H9 (cell line): ENCODE measurements around the gene ANKRD12. TPM values are rescaled to one million over a fixed set of nuclear protein-coding genes. Genes with fewer than 3 reads are reported as not detected.

Source experiments
- DNase-seq: peaks from one replicate; pipeline ENCODE4 v3.0.0-alpha.2; 2017
- H2AFZ ChIP-seq: one replicate; pipeline ENCODE4 v1.6.1; 2013; ENCODE audit warnings: mild to moderate bottlenecking, low read length, control low read depth, moderate library complexity
- H2AK5ac ChIP-seq: 2 replicates; pipeline ENCODE4 v1.6.1; 2013; ENCODE audit warnings: low read length, control low read depth, mixed read lengths; ENCODE audit not compliant: insufficient read length
- H2BK120ac ChIP-seq: one replicate; pipeline ENCODE4 v1.6.1; 2013; ENCODE audit warnings: low read depth, mild to moderate bottlenecking, low read length, control low read depth, inconsistent platforms; ENCODE audit not compliant: poor library complexity, severe bottlenecking
- H2BK12ac ChIP-seq: 2 replicates; pipeline ENCODE4 v1.6.1; 2013; ENCODE audit warnings: low read length, control low read depth, mixed read lengths, low read depth; ENCODE audit not compliant: insufficient read length
- H2BK15ac ChIP-seq: 2 replicates; pipeline ENCODE4 v1.6.1; 2013; ENCODE audit warnings: low read depth, low read length, control low read depth
- H2BK20ac ChIP-seq: one replicate; pipeline ENCODE4 v1.6.1; 2013; ENCODE audit warnings: low read depth, mild to moderate bottlenecking, low read length, control low read depth, inconsistent platforms; ENCODE audit not compliant: poor library complexity, severe bottlenecking
- H2BK5ac ChIP-seq: 2 replicates; pipeline ENCODE4 v1.6.1; 2013; ENCODE audit warnings: low read length, control low read depth, mixed read lengths; ENCODE audit not compliant: insufficient read length
- H3K14ac ChIP-seq: 2 replicates; pipeline ENCODE4 v1.6.1; 2013; ENCODE audit warnings: low read length, control low read depth; ENCODE audit not compliant: insufficient read depth
- H3K18ac ChIP-seq: 2 replicates; pipeline ENCODE4 v1.6.1; 2013; ENCODE audit warnings: low read depth, mild to moderate bottlenecking, mixed read lengths, low read length, control low read depth; ENCODE audit not compliant: insufficient read length
- H3K23ac ChIP-seq: 2 replicates; pipeline ENCODE4 v1.6.1; 2013; ENCODE audit warnings: low read length, control low read depth, mixed read lengths, low read depth; ENCODE audit not compliant: insufficient read length
- H3K23me2 ChIP-seq: 2 replicates; pipeline ENCODE4 v1.6.1; 2013; ENCODE audit warnings: low read depth, mild to moderate bottlenecking, mixed read lengths, low read length, control low read depth; ENCODE audit not compliant: insufficient read length, poor library complexity, severe bottlenecking
- H3K27ac ChIP-seq: 2 replicates; pipeline ENCODE4 v1.5.1; 2013; ENCODE audit warnings: low read length, control low read depth, mixed read lengths, low read depth; ENCODE audit not compliant: insufficient read length
- H3K27me3 ChIP-seq: 2 replicates; pipeline ENCODE4 v1.6.1; 2013; ENCODE audit warnings: low read length, control low read depth, inconsistent platforms; ENCODE audit not compliant: insufficient read depth
- H3K4ac ChIP-seq: 2 replicates; pipeline ENCODE4 v1.6.1; 2013; ENCODE audit warnings: low read depth, mild to moderate bottlenecking, control low read depth, inconsistent platforms, low read length, moderate library complexity
- H3K4me1 ChIP-seq: 2 replicates; pipeline ENCODE4 v1.6.1; 2013; ENCODE audit warnings: low read length, control low read depth, inconsistent platforms; ENCODE audit not compliant: insufficient read depth
- H3K4me2 ChIP-seq: 2 replicates; pipeline ENCODE4 v1.6.1; 2013; ENCODE audit warnings: low read length, control low read depth, mixed read lengths; ENCODE audit not compliant: insufficient read length, insufficient read depth
- H3K56ac ChIP-seq: 2 replicates; pipeline ENCODE4 v1.6.1; 2013; ENCODE audit warnings: low read depth, mild to moderate bottlenecking, mixed read lengths, low read length, control low read depth; ENCODE audit not compliant: insufficient read length
- H3K79me1 ChIP-seq: 2 replicates; pipeline ENCODE4 v1.6.1; 2013; ENCODE audit warnings: low read depth, mild to moderate bottlenecking, moderate library complexity, low read length, control low read depth, inconsistent platforms; ENCODE audit not compliant: insufficient read depth, poor library complexity, severe bottlenecking
- H3K79me2 ChIP-seq: 2 replicates; pipeline ENCODE4 v1.6.1; 2013; ENCODE audit warnings: low read length, control low read depth, inconsistent platforms; ENCODE audit not compliant: insufficient read depth
- H3K9ac ChIP-seq: 2 replicates; pipeline ENCODE4 v1.6.1; 2013; ENCODE audit warnings: low read length, control low read depth, mixed read lengths; ENCODE audit not compliant: insufficient read length; ENCODE audit errors: extremely low read depth
- H3K9me3 ChIP-seq: one replicate; pipeline ENCODE4 v1.6.1; 2013; ENCODE audit warnings: low read depth, low read length, inconsistent platforms; ENCODE audit not compliant: control insufficient read depth
- H3T11ph ChIP-seq: one replicate; pipeline ENCODE4 v1.6.1; 2013; ENCODE audit warnings: mild to moderate bottlenecking, low read length, control low read depth, inconsistent platforms
- H4K20me1 ChIP-seq: one replicate; pipeline ENCODE4 v1.6.1; 2013; ENCODE audit not compliant: control insufficient read depth, insufficient read length, insufficient read depth
- H4K5ac ChIP-seq: 2 replicates; pipeline ENCODE4 v1.6.1; 2013; ENCODE audit warnings: low read depth, mild to moderate bottlenecking, mixed read lengths, low read length, control low read depth; ENCODE audit not compliant: insufficient read length
- H4K8ac ChIP-seq: replicated peaks from 2 replicates; pipeline ENCODE4 v1.6.1; 2013; ENCODE audit warnings: low read length, control low read depth, mixed read lengths, low read depth; ENCODE audit not compliant: insufficient read length
- H4K91ac ChIP-seq: 2 replicates; pipeline ENCODE4 v1.6.1; 2013; ENCODE audit warnings: low read depth, mild to moderate bottlenecking, moderate library complexity, mixed read lengths, low read length, control low read depth; ENCODE audit not compliant: insufficient read length
- H3K27ac Mint-ChIP-seq, 3 experiments: 2 replicates in 2 of 3; 3 replicates in 1 of 3; pipeline ENCODE4 v1.8.0; 2020 to 2021; ENCODE audit warnings: mixed read lengths in 3 of 3, mild to moderate bottlenecking in 1 of 3, moderate library complexity in 1 of 3
- H3K27me3 Mint-ChIP-seq: 2 replicates; pipeline ENCODE4 v1.8.0; 2021; ENCODE audit warnings: low read depth, mild to moderate bottlenecking, moderate library complexity, mixed read lengths
- H3K36me3 Mint-ChIP-seq, 3 experiments: 2 replicates in 2 of 3; 3 replicates in 1 of 3; pipeline ENCODE4 v1.8.0; 2020 to 2021; ENCODE audit warnings: low read depth in 3 of 3, mixed read lengths in 3 of 3; ENCODE audit not compliant: insufficient read depth in 1 of 3
- H3K4me1 Mint-ChIP-seq, 2 experiments: 2 replicates each; pipeline ENCODE4 v1.8.0; 2020; ENCODE audit warnings: mixed read lengths in 2 of 2
- H3K4me3 Mint-ChIP-seq, 2 experiments: 2 replicates in 1 of 2; 3 replicates in 1 of 2; pipeline ENCODE4 v1.8.0; 2020 to 2021; ENCODE audit warnings: mild to moderate bottlenecking in 2 of 2, mixed read lengths in 2 of 2, moderate library complexity in 1 of 2
- H3K9me3 Mint-ChIP-seq, 2 experiments: 2 replicates in 1 of 2; 3 replicates in 1 of 2; pipeline ENCODE4 v1.8.0; 2020; ENCODE audit warnings: mild to moderate bottlenecking in 2 of 2, mixed read lengths in 2 of 2, moderate library complexity in 1 of 2
- CTCF ChIP-seq: fragments of 200-600 bp; sonication (generic); conservative IDR thresholded peaks from 3 replicates; pipeline ENCODE4 v1.8.0; 2021; ENCODE audit warnings: antibody characterized with exemption, mild to moderate bottlenecking
- WGBS: extraction: QIAGEN DNeasy Blood & Tissue Kit; methylation state at CpG from one replicate; pipeline ENCODE4 v1.1.7; 2013; ENCODE audit warnings: missing lambda C conversion rate, low lambda C conversion rate, mixed read lengths; ENCODE audit not compliant: insufficient read length; ENCODE audit errors: extremely low coverage; 5-methylcytosine and 5-hydroxymethylcytosine counted together
- total RNA-seq: library from RNA; stranded (reverse); gene quantifications from 2 replicates; pipeline ENCODE4 v1.2.1, GENCODE V29; 2021

Gene ANKRD12
- total RNA-seq, 1 experiment from 2014 or later = 38.9 TPM

- Histone ChIP-seq H2BK120ac (no peak overlapping the region), H2BK20ac (no peak overlapping the region), H3K79me2 (no peaks in the 10 kb centered on the region), H4K8ac (no peak overlapping the region), H2AFZ (no peak overlapping the region), H3K23me2 (peaks cover 5% of the 10 kb centered on the region), H3K4ac (no peak overlapping the region), H4K20me1 (no peaks in the 10 kb centered on the region), H3K4me1 (no peaks in the 10 kb centered on the region), H3K23ac (no peak overlapping the region), H3T11ph (no peak overlapping the region), H2BK15ac (no peak overlapping the region), H3K9me3 (no peaks in the 10 kb centered on the region), H3K14ac (no peak overlapping the region), H2AK5ac (no peak overlapping the region), H3K27me3 (no peaks in the 10 kb centered on the region), H3K9ac (no peak overlapping the region), H4K5ac (no peak overlapping the region), H4K91ac (no peak overlapping the region), H3K27ac (no peak overlapping the region), H2BK12ac (no peak overlapping the region), H2BK5ac (no peak overlapping the region), H3K18ac (no peak overlapping the region), H3K56ac (no peak overlapping the region), H3K79me1 (no peaks in the 10 kb centered on the region), H3K4me2 (no peak overlapping the region)
- TF ChIP-seq CTCF = no peak
- no CpG with 5 or more reads among the region's 1 CpG for WGBS
- peaks cover 3% of the 10 kb centered on the region in 2 experiments; a peak in 4 of 5 replicates for H3K9me3 Mint-ChIP-seq
- H3K27me3 Mint-ChIP-seq = peaks cover 17% of the 10 kb centered on the region
- H3K4me1 Mint-ChIP-seq = no peaks in the 10 kb centered on the region
- H3K4me3 Mint-ChIP-seq = no peak overlapping the region
- DNase-seq = no peak
- no peak overlapping the region for H3K27ac Mint-ChIP-seq
- peaks cover 0 to 8% (median 4%) of the 10 kb centered on the region in 3 experiments; a peak in 5 of 7 replicates for H3K36me3 Mint-ChIP-seq
Measured at GRCh38 chr18:9329471-9329870, 192.9 kb downstream of the ANKRD12 start.
